ENCODE results near the gene EEF2.
"Not testable (repeated sequence)": the region's sequence is repeated elsewhere in the genome, so short reads cannot be mapped to it uniquely, and the experiment has no call there.

EEF2 gene

DNA sequence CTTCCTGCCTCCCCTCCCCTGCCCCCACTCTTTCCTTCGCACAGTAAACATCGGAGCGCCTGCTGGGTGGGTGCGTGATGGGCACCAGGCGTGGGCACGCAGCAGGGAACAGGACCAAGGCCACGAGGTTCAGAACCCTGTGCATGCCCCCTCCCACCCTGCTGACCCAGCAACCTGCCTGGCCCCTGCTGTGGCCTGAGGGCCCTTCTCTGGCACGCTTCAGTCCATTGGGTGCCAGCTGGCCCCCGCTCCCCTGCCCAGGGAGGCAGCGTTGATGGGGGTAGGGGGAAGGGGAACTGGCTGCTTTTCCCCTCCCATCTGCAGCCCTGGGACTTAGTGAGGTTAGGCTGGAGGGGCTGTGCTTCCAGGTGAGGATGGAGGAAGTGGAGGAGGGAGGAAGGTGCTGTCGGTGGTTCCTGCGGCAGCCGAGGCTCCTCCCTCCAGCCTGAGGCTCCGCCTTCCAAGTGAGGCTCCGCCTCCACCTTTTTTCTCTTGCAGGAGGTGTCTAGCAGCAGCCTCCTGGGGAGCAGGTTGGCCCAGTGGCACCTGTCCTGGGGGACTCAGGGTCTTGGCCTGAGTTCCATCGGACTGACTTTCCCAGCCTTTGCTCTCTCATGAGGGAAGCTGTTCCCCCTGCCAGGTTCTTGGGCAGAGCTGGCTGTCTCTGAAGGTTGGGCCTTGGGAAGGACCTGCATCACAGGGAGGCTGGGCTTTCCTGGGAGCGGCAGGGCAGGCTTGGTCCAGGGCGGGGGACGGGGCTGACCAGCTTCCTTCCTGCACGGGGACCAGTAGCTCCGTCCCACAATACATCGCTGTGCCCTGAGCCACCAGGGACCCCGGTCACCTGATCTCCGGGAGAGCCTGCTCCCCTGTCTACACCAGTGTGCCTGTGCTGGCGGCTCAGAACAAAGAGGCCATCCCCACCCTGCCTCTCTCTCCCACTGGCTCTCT lies 29.6 kb upstream of the EEF2 start:
- DNase-seq = no peak

- DNase-seq = no peak
These were observed 28.8 kb upstream of the EEF2 start for GRCh38 chr19:4013886-4014540.

DNA sequence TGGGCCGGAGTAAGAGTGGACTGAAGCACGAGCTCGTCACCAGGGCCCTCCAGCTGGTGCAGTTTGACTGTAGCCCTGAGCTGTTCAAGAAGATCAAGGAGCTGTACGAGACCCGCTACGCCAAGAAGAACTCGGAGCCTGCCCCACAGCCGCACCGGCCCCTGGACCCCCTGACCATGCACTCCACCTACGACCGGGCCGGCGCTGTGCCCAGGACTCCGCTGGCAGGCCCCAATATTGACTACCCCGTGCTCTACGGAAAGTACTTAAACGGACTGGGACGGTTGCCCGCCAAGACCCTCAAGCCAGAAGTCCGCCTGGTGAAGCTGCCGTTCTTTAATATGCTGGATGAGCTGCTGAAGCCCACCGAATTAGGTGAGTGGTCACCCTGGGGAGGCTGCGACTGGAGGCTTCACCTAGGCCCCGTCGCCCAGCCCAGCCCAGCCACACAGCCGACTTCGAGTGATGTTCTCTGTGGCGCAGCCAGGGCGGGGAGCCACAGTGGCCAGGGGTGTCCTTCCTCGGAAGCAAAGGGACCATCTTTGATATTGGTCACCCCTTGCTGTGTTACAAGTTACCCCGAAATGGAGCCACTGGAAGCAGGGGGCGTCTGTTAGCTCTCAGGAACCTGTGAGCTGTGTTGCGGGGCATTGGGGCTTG lies 27.8 kb upstream of the EEF2 start:
- no peak for DNase-seq

- DNase-seq = peak; percentile 61 to 89
These were observed 27.1 kb upstream of the EEF2 start for GRCh38 chr19:4012092-4012974.

- DNase-seq = not testable (repeated sequence)
These were observed 26.2 kb upstream of the EEF2 start for GRCh38 chr19:4011430-4011829.

DNA sequence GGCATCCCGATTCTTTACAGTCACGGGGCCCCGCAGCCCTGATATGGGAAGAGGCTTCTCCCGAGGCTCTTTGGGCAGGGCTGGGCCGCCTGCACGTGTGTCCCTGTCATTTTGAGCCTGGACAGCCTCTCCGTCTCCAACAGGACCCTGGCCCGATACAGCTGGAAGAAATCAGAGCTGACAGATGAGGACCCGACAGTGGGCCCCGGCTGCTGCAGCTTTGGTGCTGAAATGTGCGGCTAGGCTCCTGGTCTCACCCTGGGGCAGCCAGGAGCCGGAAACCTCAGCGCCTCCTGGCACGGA lies 25.5 kb upstream of the EEF2 start:
- no peak for DNase-seq

DNA sequence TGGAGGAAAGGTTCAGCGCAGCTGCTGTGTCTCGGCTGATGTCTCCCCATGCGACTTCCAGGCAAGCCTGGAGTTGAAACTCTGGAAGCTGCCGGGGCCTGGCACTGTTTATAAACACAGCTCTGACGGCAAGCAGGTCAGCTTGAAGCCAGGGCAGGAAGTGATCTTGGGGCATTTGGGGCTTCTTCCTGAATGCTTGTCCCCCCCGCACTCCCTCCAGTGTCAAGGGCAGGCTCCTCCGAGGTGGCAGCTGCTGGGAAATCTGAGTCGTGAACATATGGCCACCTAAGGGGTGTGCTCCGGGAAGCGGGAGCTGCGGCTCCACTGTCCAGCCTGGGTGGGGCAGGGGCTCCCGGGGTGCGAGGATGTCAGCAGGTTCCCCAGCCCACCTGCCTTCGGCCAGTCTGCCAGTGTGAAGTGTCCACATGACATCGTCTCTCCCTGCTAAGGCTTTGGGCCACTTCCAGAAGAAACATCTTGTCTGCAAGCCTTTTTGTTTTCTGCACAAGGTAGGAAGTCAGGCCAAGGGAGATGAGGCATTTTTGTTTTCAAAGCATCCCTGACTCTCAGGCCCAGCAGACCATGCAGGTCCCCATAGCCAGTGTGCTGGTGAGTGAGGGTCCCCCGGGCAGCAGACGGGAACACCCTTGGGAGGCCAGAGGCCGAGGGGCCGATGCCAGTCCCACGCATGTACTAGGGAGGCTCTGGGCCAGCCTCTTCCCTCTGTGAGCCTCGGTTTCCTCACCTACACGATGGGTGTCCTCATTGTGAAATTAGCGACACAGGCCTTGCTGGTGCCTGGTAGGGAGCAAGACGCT lies 24.9 kb upstream of the EEF2 start:
- DNase-seq = no peak

DNA sequence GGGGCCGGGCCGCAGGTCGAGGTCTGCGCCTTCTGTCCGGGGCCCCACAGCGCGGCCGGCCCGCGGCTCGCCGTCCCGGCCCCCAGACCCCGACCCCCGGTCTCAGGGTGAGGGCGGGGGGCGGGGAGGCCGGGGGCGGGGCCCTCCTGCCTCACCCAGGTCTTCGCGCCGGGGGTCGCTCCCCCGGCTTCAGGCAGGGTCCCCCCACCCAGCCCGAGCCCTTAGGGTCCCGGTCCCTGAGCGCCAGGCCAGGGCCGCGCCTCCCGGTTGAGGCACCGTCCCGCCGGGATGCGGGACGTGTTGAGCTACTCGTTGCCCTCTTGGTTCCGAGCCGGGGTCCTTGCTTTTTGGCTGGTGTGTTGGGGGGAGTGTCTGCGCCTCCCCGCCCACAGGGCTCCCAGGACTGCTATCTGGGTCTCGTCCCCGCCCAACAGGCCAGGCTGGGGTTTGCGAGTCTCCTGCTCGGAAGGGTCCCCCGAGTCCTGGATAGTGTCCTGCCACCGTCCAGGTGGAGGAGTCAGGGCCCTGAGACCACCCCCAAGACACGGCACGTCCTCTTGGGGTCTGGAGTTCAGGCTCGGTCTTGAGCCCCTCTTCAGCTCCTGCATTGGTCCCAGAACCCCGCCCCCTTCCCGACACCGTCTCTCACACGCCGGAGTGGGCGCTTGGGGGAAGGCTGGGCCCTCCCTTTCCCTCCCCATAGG lies 22.7 kb upstream of the EEF2 start:
- no peak for DNase-seq

GRCh38 chr19:4007021-4007835 lies 22.0 kb upstream of the EEF2 start, which contains the start of gene PIAS4:
TSS of gene PIAS4 (plus strand) at chr19:4007736. CDS start at chr19:4007761, 25 bp downstream.
- peak; percentile 94 to 95 for DNase-seq

DNA sequence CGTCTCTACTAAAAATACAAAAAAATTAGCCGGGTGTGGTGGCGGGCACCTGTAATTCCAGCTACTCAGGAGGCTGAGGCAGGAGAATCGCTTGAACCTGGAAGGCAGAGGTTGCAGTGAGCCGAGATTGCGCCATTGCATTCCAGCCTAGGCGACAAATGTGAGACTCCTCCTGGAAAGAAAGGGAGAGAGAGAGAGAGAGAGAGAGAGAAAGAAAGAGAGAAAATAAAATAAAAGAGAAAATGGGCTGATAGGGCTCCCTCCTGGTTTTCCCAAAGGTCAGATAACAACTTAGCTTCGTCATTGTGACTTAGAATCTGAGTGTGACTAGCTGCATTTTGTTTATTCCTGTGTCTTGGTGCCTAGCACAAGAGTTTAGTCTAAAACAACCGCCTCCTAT lies 20.2 kb upstream of the EEF2 start:
- not testable (repeated sequence) for DNase-seq

GRCh38 chr19:4000798-4001197 lies 15.5 kb upstream of the EEF2 start:
- not testable (repeated sequence) for DNase-seq

DNA sequence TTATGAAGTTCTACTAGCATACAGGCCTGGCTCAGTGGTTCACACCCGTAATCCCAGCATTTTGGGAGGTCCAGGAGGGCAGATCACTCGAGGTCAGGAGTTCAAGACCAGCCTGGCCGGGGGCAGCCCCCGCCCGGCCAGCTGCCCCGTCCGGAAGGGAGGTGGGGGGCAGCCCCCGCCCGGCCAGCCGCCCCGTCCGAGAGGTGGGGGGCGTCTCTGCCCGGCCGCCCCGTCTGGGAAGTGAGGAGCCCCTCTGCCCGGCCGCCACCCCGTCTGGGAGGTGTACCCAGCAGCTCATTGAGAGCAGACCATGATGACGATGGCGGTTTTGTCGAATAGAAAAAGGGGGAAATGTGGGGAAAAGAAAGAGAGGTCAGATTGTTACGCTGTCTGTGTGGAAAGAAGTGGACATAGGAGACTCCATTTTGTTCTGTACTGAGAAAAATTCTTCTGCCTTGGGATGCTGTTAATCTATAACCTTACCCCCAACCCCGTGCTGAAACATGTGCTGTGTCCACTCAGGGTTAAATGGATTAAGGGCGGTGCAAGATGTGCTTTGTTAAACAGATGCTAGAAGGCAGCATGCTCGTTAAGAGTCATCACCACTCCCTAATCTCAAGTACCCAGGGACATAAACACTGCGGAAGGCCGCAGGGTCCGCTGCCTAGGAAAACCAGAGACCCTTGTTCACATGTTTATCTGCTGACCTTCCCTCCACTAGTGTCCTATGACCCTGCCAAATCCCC lies 13.6 kb upstream of the EEF2 start:
- not testable (repeated sequence) for DNase-seq

GRCh38 chr19:3995607-3996006 lies 10.3 kb upstream of the EEF2 start:
- DNase-seq = no peak

GRCh38 chr19:3990815-3991117 lies 5.5 kb upstream of the EEF2 start:
- no peak for DNase-seq

- DNase-seq = peak; percentile 84 to 85
These were observed 2.5 kb upstream of the EEF2 start for GRCh38 chr19:3987619-3988371.

GRCh38 chr19:3986260-3987041 lies 1.2 kb upstream of the EEF2 start:
- peak; percentile 81 to 83 for DNase-seq

GRCh38 chr19:3985643-3986259 lies 488 bp upstream of the EEF2 start:
- DNase-seq = no peak

DNA sequence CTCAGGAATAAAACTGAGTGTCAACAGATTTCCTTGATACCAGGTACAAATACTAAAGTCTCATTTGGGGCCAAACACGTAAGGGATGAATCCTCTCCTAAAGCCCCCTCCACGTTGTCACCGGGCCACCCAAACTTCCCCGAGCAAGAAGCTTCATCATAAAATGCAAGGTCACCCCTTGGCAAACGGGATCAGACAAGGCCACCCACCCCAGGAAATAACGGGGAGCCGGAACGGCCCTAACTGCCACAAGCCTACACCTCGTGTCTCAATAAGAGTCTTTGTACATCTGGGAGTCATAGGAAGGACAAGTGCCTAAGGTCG lies 717 bp downstream of the EEF2 start:
- no peak for DNase-seq
